ENCODE measurements around the gene DNAH2. TPM values are rescaled to one million over a fixed set of nuclear protein-coding genes. Genes with fewer than 3 reads are reported as not detected.
"Not testable (repeated sequence)": the region's sequence is repeated elsewhere in the genome, so short reads cannot be mapped to it uniquely, and the experiment has no call there.

Gene DNAH2
- total RNA-seq, 2 donors from 2014 or later = 0.09 to 4.9 TPM

GRCh38 chr17:7803981-7804380, 86.4 kb downstream of the DNAH2 start:
- DNase-seq (ENCODE audit: low spot score) = peak; percentile 32
- TF ChIP-seq POLR2A (IDR thresholded peaks at IDR 0.05) (no peak), CTCF (IDR thresholded peaks at IDR 0.05) (no peak), POLR2AphosphoS5 (IDR thresholded peaks at IDR 0.05) (no peak)
- 17% methylated on average over 13 of the region's 13 CpGs for WGBS
- Histone ChIP-seq H3K4me3 (no peak overlapping the region), H3K4me1 (replicated peaks) (no peaks in the 10 kb centered on the region), H3K27ac (no peak overlapping the region), H3K27me3 (replicated peaks; ENCODE audit: insufficient read depth) (no peaks in the 10 kb centered on the region), H3K9me3 (no peaks in the 10 kb centered on the region), H3K36me3 (no peaks in the 10 kb centered on the region)
- intact Hi-C loops (cut with DNase I) = no loop called here

GRCh38 chr17:7806587-7806986, 89.0 kb downstream of the DNAH2 start:
- intact Hi-C loops (cut with DNase I) = no loop called here
- 87% methylated on average over 6 of the region's 6 CpGs for WGBS
- H3K9me3 ChIP-seq = no peaks in the 10 kb centered on the region

GRCh38 chr17:7807206-7807605, 89.7 kb downstream of the DNAH2 start:
- intact Hi-C loops (cut with DNase I) = no loop called here

More at GRCh38 chr17:7806587-7806986, 89.0 kb downstream of the DNAH2 start:
- Histone ChIP-seq H3K4me1 (replicated peaks) (no peaks in the 10 kb centered on the region), H3K27ac (no peak overlapping the region), H3K4me3 (no peak overlapping the region), H3K36me3 (no peaks in the 10 kb centered on the region), H3K27me3 (replicated peaks; ENCODE audit: insufficient read depth) (no peaks in the 10 kb centered on the region)
- TF ChIP-seq POLR2A (IDR thresholded peaks at IDR 0.05) = no peak
- no peak for TF ChIP-seq POLR2AphosphoS5 (IDR thresholded peaks at IDR 0.05)
- no peak for TF ChIP-seq CTCF (IDR thresholded peaks at IDR 0.05)
- DNase-seq (ENCODE audit: low spot score) = no peak

GRCh38 chr17:7809086-7809790, 91.7 kb downstream of the DNAH2 start:
- no peaks in the 10 kb centered on the region for H3K27me3 ChIP-seq (replicated peaks; ENCODE audit: insufficient read depth)
- WGBS = 70% methylated on average over 11 of the region's 11 CpGs

More at GRCh38 chr17:7807206-7807605, 89.7 kb downstream of the DNAH2 start:
- 90% methylated on average over 21 of the region's 21 CpGs for WGBS
- H3K4me1 ChIP-seq (replicated peaks) = no peaks in the 10 kb centered on the region
- TF ChIP-seq POLR2A (IDR thresholded peaks at IDR 0.05) = no peak
- no peak for TF ChIP-seq CTCF (IDR thresholded peaks at IDR 0.05)
- no peak for TF ChIP-seq POLR2AphosphoS5 (IDR thresholded peaks at IDR 0.05)
- H3K9me3 ChIP-seq = no peaks in the 10 kb centered on the region
- no peak overlapping the region for H3K4me3 ChIP-seq
- H3K27me3 ChIP-seq (replicated peaks; ENCODE audit: insufficient read depth) = no peaks in the 10 kb centered on the region
- H3K27ac ChIP-seq = no peak overlapping the region
- no peaks in the 10 kb centered on the region for H3K36me3 ChIP-seq
- no peak for DNase-seq (ENCODE audit: low spot score)

GRCh38 chr17:7809791-7810343, 92.3 kb downstream of the DNAH2 start:
- H3K4me3 ChIP-seq; DNase-seq (ENCODE audit: low spot score); H3K36me3 ChIP-seq; intact Hi-C loops (cut with DNase I); H3K27ac ChIP-seq; H3K27me3 ChIP-seq (replicated peaks; ENCODE audit: insufficient read depth); H3K4me1 ChIP-seq (replicated peaks); H3K9me3 ChIP-seq: not testable (repeated sequence)
- WGBS = 81% methylated on average over 9 of the region's 9 CpGs

More at GRCh38 chr17:7809086-7809790, 91.7 kb downstream of the DNAH2 start:
- Histone ChIP-seq H3K36me3 (no peaks in the 10 kb centered on the region), H3K4me3 (no peak overlapping the region), H3K9me3 (no peaks in the 10 kb centered on the region), H3K27ac (no peak overlapping the region), H3K4me1 (replicated peaks) (no peaks in the 10 kb centered on the region)
- intact Hi-C loops (cut with DNase I) = no loop called here
- no peak for DNase-seq (ENCODE audit: low spot score)
- TF ChIP-seq CTCF (IDR thresholded peaks at IDR 0.05) (no peak), POLR2A (IDR thresholded peaks at IDR 0.05) (no peak), POLR2AphosphoS5 (IDR thresholded peaks at IDR 0.05) (no peak)

Data from prostate gland (tissue), 2 donors.